ENCODE measurements around the gene IRX2. TPM values are rescaled to one million over a fixed set of nuclear protein-coding genes. Genes with fewer than 3 reads are reported as not detected.

The IRX2 gene
- total and polyA plus RNA-seq, 2 of the 8 experiments (the other 6 are each of a cell fraction or from before 2014, with no cell fraction given): 23.4 to 40.4 TPM

DNA sequence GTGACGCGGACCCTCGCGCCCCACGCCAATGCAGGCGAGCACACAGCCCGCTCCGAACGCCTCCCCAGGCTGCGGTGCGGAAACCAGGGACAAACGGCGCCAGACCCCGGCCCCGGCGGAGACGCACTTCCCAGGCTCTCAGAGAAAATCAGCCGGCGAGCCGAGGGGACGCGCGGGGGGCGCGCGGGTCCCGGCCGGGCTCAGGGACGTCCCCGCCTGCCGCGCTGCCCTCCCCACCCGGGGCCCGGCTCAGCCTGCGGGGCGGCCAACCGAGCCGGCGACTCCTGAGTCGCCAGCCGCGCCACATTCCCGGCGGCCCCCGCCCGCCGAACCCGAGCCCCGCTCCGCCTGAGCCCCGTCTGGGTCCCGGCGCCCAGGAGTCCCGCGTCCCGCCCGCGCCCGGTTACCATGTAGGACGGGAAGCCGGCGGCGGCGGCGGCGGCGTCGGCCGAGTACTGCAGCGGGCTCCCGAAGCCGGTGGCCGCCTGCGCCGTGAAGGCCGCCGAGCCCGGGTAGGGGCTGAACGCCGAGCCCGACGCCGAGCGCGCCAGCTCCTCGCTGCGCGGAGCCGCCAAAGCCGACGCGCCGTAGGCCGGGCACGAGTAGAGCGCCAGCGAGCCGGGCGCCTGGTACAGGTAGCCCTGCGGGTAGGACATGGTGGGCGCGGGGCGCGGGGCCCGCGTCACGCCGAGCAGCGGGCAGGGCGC, 566 bp downstream of the IRX2 start:
- Histone ChIP-seq H3K4me3 (ENCODE audit: extremely low read depth in 1 of 4, insufficient read depth in 2 of 4, low read depth in 3 of 4, low read length in 4 of 4) (peak overlapping the region; percentile 77 to 98 (median 80)), H2AFZ (ENCODE audit: low read length) (no peak overlapping the region), H4K8ac (ENCODE audit: extremely low read depth, insufficient read depth, low read length) (peak overlapping the region; percentile 92), H4K20me1 (replicated peaks in 1 of 2; ENCODE audit: control insufficient read depth in 1 of 2, insufficient read depth in 2 of 2, low read length in 2 of 2) (peaks cover 24% of the 10 kb centered on the region in 2 experiments), H3K14ac (ENCODE audit: insufficient read length) (no peak overlapping the region), H3K4me1 (replicated peaks in 1 of 4; ENCODE audit: control insufficient read depth in 3 of 4, insufficient read depth in 4 of 4, low read length in 3 of 4) (peaks cover 0 to 27% (median 9%) of the 10 kb centered on the region in 4 experiments; a peak in 6 of 7 replicates), H3K79me1 (ENCODE audit: low read depth, low read length) (no peaks in the 10 kb centered on the region), H3K27me3 (replicated peaks in 1 of 4; ENCODE audit: control insufficient read depth in 3 of 4, extremely low read depth in 1 of 4, insufficient read depth in 3 of 4, low read length in 3 of 4) (peaks cover 4 to 42% (median 30%) of the 10 kb centered on the region in 4 experiments), H2BK120ac (replicated peaks; ENCODE audit: low read depth, low read length) (peak overlapping the region; percentile 43), H3K9me3 (ENCODE audit: insufficient read depth in 2 of 2, low read depth in 1 of 2, low read length in 1 of 2) (no peaks in the 10 kb centered on the region; a peak in 1 of 4 replicates), H2AK5ac (ENCODE audit: low read depth, low read length) (no peak overlapping the region), H3K4me2 (ENCODE audit: insufficient read depth in 1 of 2, low read depth in 2 of 2, low read length in 2 of 2) (peak overlapping the region; percentile 67 to 83), H4K91ac (replicated peaks; ENCODE audit: insufficient read length, low read length) (peak overlapping the region; percentile 85), H3K56ac (replicated peaks; ENCODE audit: insufficient read length, low read depth, low read length) (peak overlapping the region; percentile 86), H3K9ac (replicated peaks in 1 of 4; ENCODE audit: extremely low read depth in 1 of 4, low read depth in 3 of 4, low read length in 3 of 4) (peak overlapping the region; percentile 71 to 99 (median 90)), H3K4ac (replicated peaks; ENCODE audit: insufficient read length, low read depth, low read length) (peak overlapping the region; percentile 69), H4K5ac (ENCODE audit: insufficient read length, low read depth, low read length) (peak overlapping the region; percentile 77), H3K18ac (ENCODE audit: extremely low read depth, low read length) (peak overlapping the region; percentile 97), H2BK5ac (ENCODE audit: low read depth, low read length) (peak overlapping the region; percentile 92; the same call in 1 of the 2 replicates), H3K36me3 (ENCODE audit: control insufficient read depth in 2 of 4, insufficient read depth in 4 of 4, low read length in 3 of 4) (peaks cover 3 to 40% (median 23%) of the 10 kb centered on the region in 4 experiments; a peak in 7 of 8 replicates), H2BK20ac (ENCODE audit: low read length) (no peak overlapping the region), H3K23ac (ENCODE audit: insufficient read length) (no peak overlapping the region), H3K79me2 (ENCODE audit: control insufficient read depth in 1 of 2, insufficient read depth in 2 of 2, low read length in 2 of 2) (peaks cover 4 to 53% of the 10 kb centered on the region in 2 experiments; a peak in 3 of 4 replicates), H3K23me2 (ENCODE audit: low read depth, low read length) (peaks cover 33% of the 10 kb centered on the region; the same call in 1 of the 2 replicates), H2BK12ac (ENCODE audit: low read depth, low read length) (no peak overlapping the region; the same call in 1 of the 2 replicates), H2BK15ac (ENCODE audit: low read length) (no peak overlapping the region; the same call in 1 of the 2 replicates), H3K27ac (ENCODE audit: low read depth, low read length) (peak overlapping the region; percentile 62; the same call in 1 of the 2 replicates)
- 2% methylated on average over 59 of the region's 110 CpGs; no CpG with 5 or more reads in 1 of the 2 experiments for WGBS, 2 experiments (ENCODE audit: extremely low coverage in 1 of 2, insufficient coverage in 1 of 2, insufficient read length in 1 of 2, insufficient replicate concordance in 2 of 2, low coverage in 1 of 2, low lambda C conversion rate in 2 of 2, missing lambda C conversion rate in 1 of 2)
- FAIRE-seq (no peak), DNase-seq (ENCODE audit: low read depth in 1 of 2, low spot score in 2 of 2) (peak in 1 of 2 experiments; percentile 61)
- ChIA-PET CTCF (ENCODE audit: partially characterized antibody) (interaction anchor here (1.3 kb wide), 1 partner anchor 54 kb away, joined by 7 read pairs; no protein-coding TSS in a partner anchor), POLR2A (ENCODE audit: partially characterized antibody) (interaction anchor here (0.6 to 5.9 kb wide), 15 partner anchors 8 to 368 kb away, joined by 3 to 64 read pairs (median 4); no protein-coding TSS in a partner anchor)
- TF ChIP-seq POLR2AphosphoS5 (IDR thresholded peaks at IDR 0.05; ENCODE audit: low read depth, low read length) (peak; percentile 88), TAF7 (optimal IDR thresholded peaks at IDR 0.05; ENCODE audit: borderline replicate concordance, low read depth, low read length) (peak; percentile 85), EGR1 (IDR thresholded peaks at IDR 0.05; ENCODE audit: borderline replicate concordance, low read depth, low read length) (no peak), BRCA1 (IDR thresholded peaks at IDR 0.05; ENCODE audit: low read depth, low read length) (no peak), CTBP2 (IDR thresholded peaks at IDR 0.05; ENCODE audit: borderline replicate concordance, insufficient read depth, insufficient read length, low read length) (no peak), TBP (IDR thresholded peaks at IDR 0.05; ENCODE audit: low read depth, low read length) (no peak), TEAD4 (IDR thresholded peaks at IDR 0.05; ENCODE audit: low read depth, low read length) (no peak), CHD1 (IDR thresholded peaks at IDR 0.05; ENCODE audit: low read depth, low read length) (no peak), SIRT6 (IDR thresholded peaks at IDR 0.05; ENCODE audit: low read length) (no peak), RXRA (IDR thresholded peaks at IDR 0.05; ENCODE audit: insufficient read depth, low read depth, low read length) (no peak)
- TF ChIP-seq, protein P1, sequence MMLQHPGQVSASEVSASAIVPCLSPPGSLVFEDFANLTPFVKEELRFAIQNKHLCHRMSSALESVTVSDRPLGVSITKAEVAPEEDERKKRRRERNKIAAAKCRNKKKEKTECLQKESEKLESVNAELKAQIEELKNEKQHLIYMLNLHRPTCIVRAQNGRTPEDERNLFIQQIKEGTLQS (IDR thresholded peaks at IDR 0.05; ENCODE audit: insufficient read depth, low read depth, low read length): no peak
